Fibroblast of lung (primary cell): ENCODE data around the gene HGS. TPM values are rescaled to one million over a fixed set of nuclear protein-coding genes. Genes with fewer than 3 reads are reported as not detected.

Experiments used
- DNase-seq, 2 donors: peaks; one replicate each; pipeline versions ENCODE4 v3.0.0 to v3.0.0-alpha.2; 2010; ENCODE audit warnings: low read depth in 2 of 2
- H2AFZ ChIP-seq: 2 replicates; pipeline ENCODE4 v1.5.1; 2012; ENCODE audit warnings: low read length, control low read depth, inconsistent platforms
- H3K27ac ChIP-seq: 2 replicates; pipeline ENCODE4 v1.5.1; 2011; ENCODE audit warnings: low read length, control low read depth; ENCODE audit not compliant: insufficient read depth
- H3K27me3 ChIP-seq: 2 replicates; pipeline ENCODE4 v1.5.1; 2011; ENCODE audit warnings: mild to moderate bottlenecking, low read length; ENCODE audit not compliant: control insufficient read depth, insufficient read depth
- H3K36me3 ChIP-seq: 2 replicates; pipeline ENCODE4 v1.5.1; 2011; ENCODE audit warnings: low read length; ENCODE audit not compliant: control insufficient read depth, insufficient read depth
- H3K4me1 ChIP-seq: 2 replicates; pipeline ENCODE4 v1.5.1; 2011; ENCODE audit warnings: low read length; ENCODE audit not compliant: control insufficient read depth, insufficient read depth; ENCODE audit errors: extremely low read depth
- H3K4me2 ChIP-seq: 2 replicates; pipeline ENCODE4 v1.5.1; 2011; ENCODE audit warnings: low read length, control low read depth; ENCODE audit not compliant: insufficient read depth; ENCODE audit errors: extremely low read depth
- H3K4me3 ChIP-seq, 4 experiments: fragments of 200-600 bp in 1 of 4; sonication (generic) in 1 of 4; replicated peaks in 1 of 4; 2 replicates each; pipeline ENCODE4 v1.5.1; 2011 to 2016; ENCODE audit warnings: low read length in 4 of 4, low read depth in 3 of 4, mild to moderate bottlenecking in 3 of 4, control low read depth in 2 of 4, inconsistent platforms in 1 of 4, mixed read lengths in 1 of 4; ENCODE audit not compliant: insufficient read depth in 1 of 4; ENCODE audit errors: control extremely low read depth in 1 of 4
- H3K79me2 ChIP-seq: 2 replicates; pipeline ENCODE4 v1.5.1; 2012; ENCODE audit warnings: mild to moderate bottlenecking, low read length, inconsistent platforms; ENCODE audit not compliant: control insufficient read depth, insufficient read depth
- H3K9ac ChIP-seq: 2 replicates; pipeline ENCODE4 v1.5.1; 2011; ENCODE audit warnings: mild to moderate bottlenecking, low read length, control low read depth; ENCODE audit not compliant: insufficient read depth
- H3K9me3 ChIP-seq: 2 replicates; pipeline ENCODE4 v1.5.1; 2012; ENCODE audit warnings: low read depth, low read length; ENCODE audit not compliant: control insufficient read depth, insufficient read depth
- H4K20me1 ChIP-seq: 2 replicates; pipeline ENCODE4 v1.5.1; 2011; ENCODE audit warnings: low read length; ENCODE audit not compliant: control insufficient read depth, insufficient read depth; ENCODE audit errors: extremely low read depth
- EZH2 ChIP-seq: IDR thresholded peaks from 2 replicates; pipeline ENCODE4 v1.5.1; 2012; ENCODE audit warnings: low read length, control low read depth, mild to moderate bottlenecking; ENCODE audit errors: missing control alignments
- polyA plus RNA-seq, 2 donors: library from polyadenylated mRNA; depleted of rRNA in 1 of 2; stranded (reverse) in 1 of 2; unstranded in 1 of 2; fragments of >200 nt; gene quantifications; 2 replicates each; pipeline ENCODE4 v1.2.1, GENCODE V29; 2011 to 2012; ENCODE audit warnings: missing spikeins in 1 of 2
- total RNA-seq: library from RNA; depleted of rRNA; stranded (reverse); fragments of >200 nt; gene quantifications from 2 replicates; pipeline ENCODE4 v1.2.1, GENCODE V29; 2014
- TF ChIP-seq, protein P1 (sequence below), 2 donors: IDR thresholded peaks in 1 of 2; conservative IDR thresholded peaks in 1 of 2; 1 replicate in 1 of 2; 2 replicates in 1 of 2; pipeline ENCODE4 v1.5.1; 2011 to 2012; ENCODE audit warnings: low read length in 2 of 2, control low read depth in 1 of 2, inconsistent platforms in 1 of 2, low read depth in 1 of 2, mild to moderate bottlenecking in 1 of 2

The HGS gene
- total and polyA plus RNA-seq, 2 donors (not counting 1 experiment from before 2014, with no cell fraction given): 43.1 to 65.7 TPM

DNA sequence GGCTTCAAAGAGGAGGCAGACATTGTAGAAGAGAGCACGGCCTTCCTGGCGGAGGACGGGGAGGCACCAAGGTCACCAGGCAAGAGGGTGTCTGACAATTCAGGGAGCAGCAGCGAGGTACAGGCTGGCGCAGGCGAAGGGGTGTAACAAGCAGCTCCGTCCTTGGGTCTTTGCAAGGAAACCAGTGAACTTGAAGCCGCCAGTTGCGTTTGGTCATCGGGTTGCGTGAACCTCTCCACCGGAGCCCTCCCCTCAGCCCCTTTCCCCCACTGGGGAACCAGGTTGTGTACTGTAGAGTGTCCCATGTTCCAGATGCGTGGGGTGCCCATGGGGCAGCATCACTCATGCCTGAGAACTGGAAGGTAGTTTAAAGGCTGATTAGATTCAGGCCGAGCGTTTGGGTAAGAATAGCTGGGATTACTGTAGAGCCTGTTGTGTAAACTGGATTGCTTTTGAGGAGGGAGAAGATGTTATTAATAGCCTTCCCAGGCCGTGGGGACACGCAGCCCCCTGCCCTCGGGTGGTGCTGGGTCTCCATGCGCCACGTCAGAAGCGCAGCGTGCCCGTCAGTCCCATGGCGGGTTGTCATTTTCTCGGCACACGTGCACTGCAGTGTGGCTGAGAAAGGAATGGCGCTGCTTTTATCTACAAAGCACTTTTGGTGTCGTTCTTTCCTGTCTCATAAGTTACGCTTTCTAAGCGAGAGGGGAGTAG lies 21.9 kb downstream of the HGS start:
- DNase-seq: no peak
- no peaks in the 10 kb centered on the region for H3K27me3 ChIP-seq
- H4K20me1 ChIP-seq: no peaks in the 10 kb centered on the region
- no peak overlapping the region for H3K27ac ChIP-seq
- no peak overlapping the region for H2AFZ ChIP-seq
- peaks cover 19% of the 10 kb centered on the region for H3K4me1 ChIP-seq
- H3K4me3 ChIP-seq: no peak overlapping the region
- peaks cover 34% of the 10 kb centered on the region for H3K36me3 ChIP-seq
- peaks cover 39% of the 10 kb centered on the region for H3K79me2 ChIP-seq
- no peak overlapping the region for H3K9ac ChIP-seq
- no peak overlapping the region for H3K4me2 ChIP-seq
- TF ChIP-seq, protein P1, sequence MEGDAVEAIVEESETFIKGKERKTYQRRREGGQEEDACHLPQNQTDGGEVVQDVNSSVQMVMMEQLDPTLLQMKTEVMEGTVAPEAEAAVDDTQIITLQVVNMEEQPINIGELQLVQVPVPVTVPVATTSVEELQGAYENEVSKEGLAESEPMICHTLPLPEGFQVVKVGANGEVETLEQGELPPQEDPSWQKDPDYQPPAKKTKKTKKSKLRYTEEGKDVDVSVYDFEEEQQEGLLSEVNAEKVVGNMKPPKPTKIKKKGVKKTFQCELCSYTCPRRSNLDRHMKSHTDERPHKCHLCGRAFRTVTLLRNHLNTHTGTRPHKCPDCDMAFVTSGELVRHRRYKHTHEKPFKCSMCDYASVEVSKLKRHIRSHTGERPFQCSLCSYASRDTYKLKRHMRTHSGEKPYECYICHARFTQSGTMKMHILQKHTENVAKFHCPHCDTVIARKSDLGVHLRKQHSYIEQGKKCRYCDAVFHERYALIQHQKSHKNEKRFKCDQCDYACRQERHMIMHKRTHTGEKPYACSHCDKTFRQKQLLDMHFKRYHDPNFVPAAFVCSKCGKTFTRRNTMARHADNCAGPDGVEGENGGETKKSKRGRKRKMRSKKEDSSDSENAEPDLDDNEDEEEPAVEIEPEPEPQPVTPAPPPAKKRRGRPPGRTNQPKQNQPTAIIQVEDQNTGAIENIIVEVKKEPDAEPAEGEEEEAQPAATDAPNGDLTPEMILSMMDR (conservative IDR thresholded peaks at IDR 0.05 in 1 of 2, IDR thresholded peaks at IDR 0.05 in 1 of 2; ENCODE audit: low read depth in 1 of 2, low read length in 2 of 2): no peak
- TF ChIP-seq EZH2: no peak
- H3K9me3 ChIP-seq: no peaks in the 10 kb centered on the region

DNA sequence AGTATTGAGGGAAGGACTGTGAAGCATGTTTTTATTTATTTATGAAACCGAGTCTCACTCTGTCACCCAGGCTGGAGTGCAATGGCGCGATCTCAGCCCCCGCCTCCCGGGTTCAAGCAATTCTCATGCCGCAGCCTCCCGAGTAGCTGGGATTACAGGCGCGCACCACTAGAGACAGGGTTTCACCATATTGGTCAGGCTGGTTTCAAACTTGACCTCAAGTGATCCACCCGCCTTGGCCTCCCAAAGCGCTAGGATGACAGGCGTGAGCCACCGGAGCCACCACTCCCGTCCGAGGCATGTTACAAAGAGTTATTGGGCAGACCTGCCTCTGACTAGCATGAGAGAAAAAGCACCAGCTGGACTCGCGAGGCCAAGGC lies 22.4 kb downstream of the HGS start:
- peaks cover 23% of the 10 kb centered on the region for H3K4me1 ChIP-seq
- no peak overlapping the region for H3K27ac ChIP-seq
- no peak overlapping the region for H3K4me2 ChIP-seq
- H3K79me2 ChIP-seq: peaks cover 34% of the 10 kb centered on the region
- no peak overlapping the region for H2AFZ ChIP-seq
- H3K27me3 ChIP-seq: no peaks in the 10 kb centered on the region
- H3K9ac ChIP-seq: no peak overlapping the region
- H3K9me3 ChIP-seq: no peaks in the 10 kb centered on the region
- TF ChIP-seq, protein P1 (conservative IDR thresholded peaks at IDR 0.05 in 1 of 2, IDR thresholded peaks at IDR 0.05 in 1 of 2; ENCODE audit: low read depth in 1 of 2, low read length in 2 of 2): no peak
- TF ChIP-seq EZH2: no peak
- H3K4me3 ChIP-seq: no peak overlapping the region
- H4K20me1 ChIP-seq: no peaks in the 10 kb centered on the region
- no peak for DNase-seq
- H3K36me3 ChIP-seq: peaks cover 28% of the 10 kb centered on the region

DNA sequence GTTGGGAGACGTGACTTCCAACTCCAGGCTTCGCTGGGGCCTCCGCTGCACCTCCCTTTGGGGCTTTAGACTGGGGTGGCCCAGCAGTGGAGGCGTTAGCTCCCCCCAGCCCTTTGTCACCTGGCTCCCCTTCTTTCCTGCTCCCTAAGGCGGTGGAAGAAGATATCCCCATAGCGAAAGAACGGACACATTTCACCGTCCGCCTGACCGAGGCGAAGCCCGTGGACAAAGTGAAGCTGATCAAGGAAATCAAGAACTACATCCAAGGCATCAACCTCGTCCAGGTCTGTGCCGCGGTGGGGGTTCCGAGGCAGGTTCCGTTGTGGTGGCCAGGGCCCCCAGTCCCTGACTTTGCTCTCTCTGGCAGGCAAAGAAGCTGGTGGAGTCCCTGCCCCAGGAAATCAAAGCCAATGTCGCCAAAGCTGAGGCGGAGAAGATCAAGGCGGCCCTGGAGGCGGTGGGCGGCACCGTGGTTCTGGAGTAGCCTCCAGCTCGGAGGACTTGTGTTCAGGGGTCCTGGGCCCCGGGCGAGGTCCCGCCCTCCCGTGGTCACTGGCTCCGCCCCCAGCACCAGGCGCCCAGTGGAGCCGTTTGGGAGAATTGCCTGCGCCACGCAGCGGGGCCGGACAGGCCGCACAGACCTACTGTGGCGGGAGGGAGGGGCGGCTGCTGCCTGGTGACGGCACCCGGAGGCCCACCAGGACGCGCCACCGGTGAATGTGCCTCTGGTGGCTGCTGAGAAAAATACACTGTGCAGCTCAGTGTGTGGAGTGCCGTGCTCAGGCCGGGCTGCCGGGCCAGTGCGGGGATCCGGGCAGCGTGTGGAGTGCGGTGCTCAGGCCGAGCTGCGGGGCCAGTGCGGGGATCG lies 23.2 kb downstream of the HGS start:
- TF ChIP-seq EZH2: no peak
- TF ChIP-seq, protein P1 (conservative IDR thresholded peaks at IDR 0.05 in 1 of 2, IDR thresholded peaks at IDR 0.05 in 1 of 2; ENCODE audit: low read depth in 1 of 2, low read length in 2 of 2): no peak
- Histone ChIP-seq H3K4me2 (no peak overlapping the region), H3K4me3 (no peak overlapping the region), H3K36me3 (peaks cover 22% of the 10 kb centered on the region), H3K79me2 (peaks cover 26% of the 10 kb centered on the region), H3K9ac (no peak overlapping the region), H4K20me1 (no peaks in the 10 kb centered on the region), H3K27ac (no peak overlapping the region), H3K4me1 (peaks cover 19% of the 10 kb centered on the region), H3K27me3 (no peaks in the 10 kb centered on the region), H2AFZ (no peak overlapping the region), H3K9me3 (no peaks in the 10 kb centered on the region)
- no peak for DNase-seq
